K562 (cell line): ENCODE measurements around the gene OR10P1. TPM values are rescaled to one million over a fixed set of nuclear protein-coding genes. Genes with fewer than 3 reads are reported as not detected.

Experiments used
- ADNP ChIP-seq: fragments of 200-800 bp; sonication (Bioruptor generic); IDR thresholded peaks from 2 replicates; pipeline ENCODE4 v1.6.1; 2016; ENCODE audit warnings: missing genetic modification characterization, missing compliant biosample characterization
- E2F3 ChIP-seq: fragments of 250-450 bp; sonication (Bioruptor Pico); IDR thresholded peaks from 2 replicates; pipeline ENCODE4 v1.4.0; 2020; ENCODE audit warnings: mild to moderate bottlenecking
- FOSL1 ChIP-seq: fragments of 200-800 bp; sonication (Bioruptor generic); conservative IDR thresholded peaks from 2 replicates; pipeline ENCODE4 v1.6.1; 2016; ENCODE audit warnings: missing genetic modification characterization, missing compliant biosample characterization
- MAFG ChIP-seq: fragments of 450-650 bp; conservative IDR thresholded peaks from 2 replicates; pipeline ENCODE4 v1.6.1; 2016; ENCODE audit warnings: missing genetic modification characterization, missing compliant biosample characterization
- PHF8 ChIP-seq: fragments of 200-600 bp; sonication (generic); IDR thresholded peaks from 2 replicates; pipeline ENCODE4 v1.6.1; 2012; ENCODE audit warnings: mixed run types, mild to moderate bottlenecking, inconsistent platforms, low read length, moderate library complexity, borderline replicate concordance
- polyA plus RNA-seq, 8 experiments: library from polyadenylated mRNA; depleted of rRNA in 4 of 8; stranded (reverse) in 5 of 8; unstranded in 3 of 8; fragments of >200 nt; fragmentation: Nextera tagmentation in 2 of 8; fragmentation: Illumina TruSeq in 1 of 8; extraction: Ambion mirVana in 2 of 8; extraction: Trizol in 1 of 8; gene quantifications; 2 replicates each; pipeline versions ENCODE4 v1.2.1 to v1.2.3, GENCODE V29; 2011 to 2014; ENCODE audit warnings: inconsistent platforms in 1 of 8, missing spikeins in 1 of 8
- total RNA-seq, 7 experiments: library from RNA; depleted of rRNA in 6 of 7; stranded (reverse); fragments of >200 nt in 6 of 7; fragmentation: Illumina TruSeq in 2 of 7; extraction: Trizol in 2 of 7; gene quantifications; 2 replicates each; pipeline versions ENCODE4 v1.2.1 to v1.2.3, GENCODE V29; 2011 to 2021; ENCODE audit warnings: low replicate concordance in 1 of 7
- TF ChIP-seq, protein P1 (sequence below): sonication (generic); formaldehyde crosslinking; IDR thresholded peaks from 2 replicates; pipeline ENCODE4 v1.8.1; 2023; ENCODE audit warnings: missing genetic modification reagents, mild to moderate bottlenecking, borderline replicate concordance

The OR10P1 gene
- total and polyA plus RNA-seq, 9 of the 15 experiments (the other 6 are each of a cell fraction or from before 2014, with no cell fraction given) = not detected

DNA sequence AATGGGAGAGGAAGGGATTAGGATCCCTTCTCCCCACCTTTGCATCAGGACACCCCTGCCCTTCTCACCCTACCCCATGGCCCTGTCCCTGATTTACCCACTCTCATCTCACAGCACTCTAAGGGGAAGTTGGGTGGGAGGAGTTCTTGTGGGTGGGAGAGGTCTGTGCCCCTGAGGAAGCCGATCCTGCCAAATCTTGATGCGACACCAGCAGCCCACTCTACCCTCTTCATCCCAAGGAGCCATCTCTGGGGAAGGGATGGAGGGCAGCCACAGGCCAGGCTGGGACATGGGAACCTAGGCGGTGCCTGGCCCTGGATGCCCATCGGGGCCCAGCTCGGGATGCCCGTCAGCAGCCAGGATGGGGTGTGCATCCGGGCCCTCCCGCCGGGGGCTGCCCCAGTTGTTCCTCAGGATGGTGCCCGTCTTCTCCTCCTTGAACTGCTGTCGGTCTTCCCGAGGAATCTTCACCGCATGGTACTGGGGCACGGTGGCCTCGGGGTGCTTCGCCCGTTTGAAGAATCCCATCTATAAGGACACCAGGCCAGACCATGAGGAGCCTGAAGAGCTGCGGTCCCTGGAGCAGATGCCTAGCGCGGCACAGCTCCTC lies 48.2 kb downstream of the OR10P1 start (continued):
- TF ChIP-seq, protein P1, sequence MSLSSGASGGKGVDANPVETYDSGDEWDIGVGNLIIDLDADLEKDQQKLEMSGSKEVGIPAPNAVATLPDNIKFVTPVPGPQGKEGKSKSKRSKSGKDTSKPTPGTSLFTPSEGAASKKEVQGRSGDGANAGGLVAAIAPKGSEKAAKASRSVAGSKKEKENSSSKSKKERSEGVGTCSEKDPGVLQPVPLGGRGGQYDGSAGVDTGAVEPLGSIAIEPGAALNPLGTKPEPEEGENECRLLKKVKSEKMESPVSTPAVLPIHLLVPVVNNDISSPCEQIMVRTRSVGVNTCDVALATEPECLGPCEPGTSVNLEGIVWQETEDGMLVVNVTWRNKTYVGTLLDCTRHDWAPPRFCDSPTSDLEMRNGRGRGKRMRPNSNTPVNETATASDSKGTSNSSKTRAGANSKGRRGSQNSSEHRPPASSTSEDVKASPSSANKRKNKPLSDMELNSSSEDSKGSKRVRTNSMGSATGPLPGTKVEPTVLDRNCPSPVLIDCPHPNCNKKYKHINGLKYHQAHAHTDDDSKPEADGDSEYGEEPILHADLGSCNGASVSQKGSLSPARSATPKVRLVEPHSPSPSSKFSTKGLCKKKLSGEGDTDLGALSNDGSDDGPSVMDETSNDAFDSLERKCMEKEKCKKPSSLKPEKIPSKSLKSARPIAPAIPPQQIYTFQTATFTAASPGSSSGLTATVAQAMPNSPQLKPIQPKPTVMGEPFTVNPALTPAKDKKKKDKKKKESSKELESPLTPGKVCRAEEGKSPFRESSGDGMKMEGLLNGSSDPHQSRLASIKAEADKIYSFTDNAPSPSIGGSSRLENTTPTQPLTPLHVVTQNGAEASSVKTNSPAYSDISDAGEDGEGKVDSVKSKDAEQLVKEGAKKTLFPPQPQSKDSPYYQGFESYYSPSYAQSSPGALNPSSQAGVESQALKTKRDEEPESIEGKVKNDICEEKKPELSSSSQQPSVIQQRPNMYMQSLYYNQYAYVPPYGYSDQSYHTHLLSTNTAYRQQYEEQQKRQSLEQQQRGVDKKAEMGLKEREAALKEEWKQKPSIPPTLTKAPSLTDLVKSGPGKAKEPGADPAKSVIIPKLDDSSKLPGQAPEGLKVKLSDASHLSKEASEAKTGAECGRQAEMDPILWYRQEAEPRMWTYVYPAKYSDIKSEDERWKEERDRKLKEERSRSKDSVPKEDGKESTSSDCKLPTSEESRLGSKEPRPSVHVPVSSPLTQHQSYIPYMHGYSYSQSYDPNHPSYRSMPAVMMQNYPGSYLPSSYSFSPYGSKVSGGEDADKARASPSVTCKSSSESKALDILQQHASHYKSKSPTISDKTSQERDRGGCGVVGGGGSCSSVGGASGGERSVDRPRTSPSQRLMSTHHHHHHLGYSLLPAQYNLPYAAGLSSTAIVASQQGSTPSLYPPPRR (CRISPR knock-in tag) = no peak
- TF ChIP-seq MAFG (tag) (no peak), FOSL1 (no peak), E2F3 (CRISPR knock-in tag) (no peak), PHF8 (no peak), ADNP (no peak)
- TF ChIP-seq, all 486 proteins: peak for 0
